PFSK-1 (cell line): Measurements from ENCODE around the gene SHFL.

Experiments used
- FOXP2 ChIP-seq: optimal IDR thresholded peaks from 2 replicates; pipeline ENCODE3; 2011; ENCODE audit warnings: borderline replicate concordance, control low read depth, inconsistent platforms; ENCODE audit not compliant: insufficient read depth; ENCODE audit errors: extremely low read length, extremely low read depth
- POLR2AphosphoS5 ChIP-seq: IDR thresholded peaks from 2 replicates; pipeline ENCODE4 v1.6.1; 2012; ENCODE audit warnings: low read depth, mild to moderate bottlenecking, control low read depth, low read length, moderate library complexity
- SIN3A ChIP-seq: IDR thresholded peaks from 2 replicates; pipeline ENCODE4 v1.6.1; 2012; ENCODE audit warnings: mild to moderate bottlenecking, low read length, moderate library complexity, borderline replicate concordance; ENCODE audit not compliant: insufficient read depth
- TAF1 ChIP-seq: IDR thresholded peaks from 2 replicates; pipeline ENCODE4 v1.6.1; 2012; ENCODE audit warnings: low read length, control low read depth, borderline replicate concordance; ENCODE audit not compliant: insufficient read depth
- TF ChIP-seq, protein P1 (sequence below), 2 experiments: IDR thresholded peaks; 2 replicates each; pipeline versions ENCODE4 v1.6.1 to v1.8.0; 2011 to 2012; ENCODE audit warnings: low read depth in 2 of 2, low read length in 2 of 2, control low read depth in 1 of 2, inconsistent platforms in 1 of 2, mild to moderate bottlenecking in 1 of 2, moderate library complexity in 1 of 2; ENCODE audit not compliant: insufficient read depth in 1 of 2

The SHFL gene

DNA sequence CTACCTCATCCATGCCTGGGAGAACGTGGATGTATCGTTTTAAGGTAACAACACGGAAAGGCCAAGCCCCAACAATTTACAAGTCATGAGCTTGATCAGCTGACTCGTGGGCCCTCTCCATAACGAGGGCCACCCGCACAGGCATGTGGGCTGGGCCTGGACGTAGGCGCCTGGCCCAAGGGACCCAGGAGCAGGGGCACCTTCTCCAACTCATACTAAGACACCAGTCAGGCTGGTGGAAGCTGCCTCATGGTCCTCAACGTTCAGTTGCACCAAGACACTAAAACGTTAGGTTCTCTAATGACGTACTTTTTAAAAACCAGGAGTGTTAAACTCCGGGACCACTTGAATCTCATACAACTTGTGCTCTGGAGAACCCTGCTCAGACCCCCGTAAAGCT, 55.4 kb downstream of the SHFL start:
- TF ChIP-seq, protein P1, sequence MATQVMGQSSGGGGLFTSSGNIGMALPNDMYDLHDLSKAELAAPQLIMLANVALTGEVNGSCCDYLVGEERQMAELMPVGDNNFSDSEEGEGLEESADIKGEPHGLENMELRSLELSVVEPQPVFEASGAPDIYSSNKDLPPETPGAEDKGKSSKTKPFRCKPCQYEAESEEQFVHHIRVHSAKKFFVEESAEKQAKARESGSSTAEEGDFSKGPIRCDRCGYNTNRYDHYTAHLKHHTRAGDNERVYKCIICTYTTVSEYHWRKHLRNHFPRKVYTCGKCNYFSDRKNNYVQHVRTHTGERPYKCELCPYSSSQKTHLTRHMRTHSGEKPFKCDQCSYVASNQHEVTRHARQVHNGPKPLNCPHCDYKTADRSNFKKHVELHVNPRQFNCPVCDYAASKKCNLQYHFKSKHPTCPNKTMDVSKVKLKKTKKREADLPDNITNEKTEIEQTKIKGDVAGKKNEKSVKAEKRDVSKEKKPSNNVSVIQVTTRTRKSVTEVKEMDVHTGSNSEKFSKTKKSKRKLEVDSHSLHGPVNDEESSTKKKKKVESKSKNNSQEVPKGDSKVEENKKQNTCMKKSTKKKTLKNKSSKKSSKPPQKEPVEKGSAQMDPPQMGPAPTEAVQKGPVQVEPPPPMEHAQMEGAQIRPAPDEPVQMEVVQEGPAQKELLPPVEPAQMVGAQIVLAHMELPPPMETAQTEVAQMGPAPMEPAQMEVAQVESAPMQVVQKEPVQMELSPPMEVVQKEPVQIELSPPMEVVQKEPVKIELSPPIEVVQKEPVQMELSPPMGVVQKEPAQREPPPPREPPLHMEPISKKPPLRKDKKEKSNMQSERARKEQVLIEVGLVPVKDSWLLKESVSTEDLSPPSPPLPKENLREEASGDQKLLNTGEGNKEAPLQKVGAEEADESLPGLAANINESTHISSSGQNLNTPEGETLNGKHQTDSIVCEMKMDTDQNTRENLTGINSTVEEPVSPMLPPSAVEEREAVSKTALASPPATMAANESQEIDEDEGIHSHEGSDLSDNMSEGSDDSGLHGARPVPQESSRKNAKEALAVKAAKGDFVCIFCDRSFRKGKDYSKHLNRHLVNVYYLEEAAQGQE (IDR thresholded peaks at IDR 0.05; ENCODE audit: insufficient read depth in 1 of 2, low read depth in 2 of 2, low read length in 2 of 2): no peak
- TF ChIP-seq SIN3A (no peak), POLR2AphosphoS5 (no peak), TAF1 (no peak), FOXP2 (no peak)

DNA sequence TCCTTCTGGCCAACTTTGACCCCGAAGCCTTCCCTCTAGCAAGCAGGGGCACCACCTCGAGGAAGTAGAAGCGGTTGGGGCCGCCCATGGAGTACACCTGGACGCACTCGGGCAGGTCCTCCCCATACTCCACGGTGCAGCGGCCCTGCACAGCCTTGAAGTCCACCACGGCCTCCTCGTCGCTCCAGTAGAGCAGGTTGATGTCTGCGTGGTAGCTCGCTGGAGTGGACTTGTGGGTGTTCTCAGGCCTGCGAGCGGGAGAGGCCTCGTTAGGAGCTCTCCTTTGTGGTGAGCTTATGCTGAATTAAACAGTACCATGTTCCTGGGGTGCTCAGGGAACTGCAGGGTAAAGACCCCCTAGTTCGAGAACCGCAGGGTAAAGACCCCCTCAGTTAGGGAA, 55.9 kb downstream of the SHFL start:
- TF ChIP-seq SIN3A (no peak), FOXP2 (no peak), TAF1 (no peak), POLR2AphosphoS5 (no peak)
- TF ChIP-seq, protein P1 (IDR thresholded peaks at IDR 0.05; ENCODE audit: insufficient read depth in 1 of 2, low read depth in 2 of 2, low read length in 2 of 2): no peak
